Caki2 (cell line): ENCODE data around the gene USP28. TPM values are rescaled to one million over a fixed set of nuclear protein-coding genes. Genes with fewer than 3 reads are reported as not detected.

Experiments used
- DNase-seq: peaks from one replicate; pipeline ENCODE4 v3.0.0-alpha.2; 2015; ENCODE audit warnings: low read depth
- in situ Hi-C: cut with HindIII; loops from 2 replicates; pipeline ENCODE4 v1.10.0; 2016; ENCODE audit warnings: low sequenced_read_pairs, low pct_unique_long_range_greater_than_20kb, mixed read lengths
- total RNA-seq: library from RNA; depleted of rRNA; stranded (reverse); fragments of >200 nt; shearing (Covaris generic); gene quantifications from 2 replicates; pipeline ENCODE4 v1.2.3, GENCODE V29; 2014; ENCODE audit warnings: low replicate concordance

USP28 gene
- total RNA-seq, 1 experiment from 2014 or later = 16.8 TPM

DNA sequence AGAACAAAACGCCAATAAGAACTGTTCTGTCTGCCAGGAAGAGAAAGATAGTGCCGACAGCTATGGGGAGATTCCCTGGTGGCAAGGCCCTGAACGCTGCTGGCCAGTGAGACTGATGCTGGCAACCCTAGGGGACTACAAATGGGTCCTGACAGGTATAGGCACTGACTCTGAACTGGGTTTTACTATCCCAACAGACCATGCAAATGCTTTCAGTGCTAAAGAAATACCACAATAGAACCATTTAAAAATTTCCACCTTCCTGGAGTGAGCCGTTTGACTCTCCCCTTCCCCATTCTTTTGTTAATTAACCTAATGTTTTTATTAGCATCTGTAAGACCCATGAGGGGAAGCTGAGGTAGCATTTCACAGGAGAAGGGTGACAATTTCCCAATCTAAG, 25.7 kb downstream of the USP28 start:
- in situ Hi-C loops = no loop called here
- no peak for DNase-seq

GRCh38 chr11:113847580-113847979, 27.8 kb downstream of the USP28 start:
- in situ Hi-C loops = no loop called here

GRCh38 chr11:113847111-113847510, 28.3 kb downstream of the USP28 start:
- DNase-seq = no peak
- in situ Hi-C loops = no loop called here

More at GRCh38 chr11:113847580-113847979, 27.8 kb downstream of the USP28 start:
- no peak for DNase-seq

DNA sequence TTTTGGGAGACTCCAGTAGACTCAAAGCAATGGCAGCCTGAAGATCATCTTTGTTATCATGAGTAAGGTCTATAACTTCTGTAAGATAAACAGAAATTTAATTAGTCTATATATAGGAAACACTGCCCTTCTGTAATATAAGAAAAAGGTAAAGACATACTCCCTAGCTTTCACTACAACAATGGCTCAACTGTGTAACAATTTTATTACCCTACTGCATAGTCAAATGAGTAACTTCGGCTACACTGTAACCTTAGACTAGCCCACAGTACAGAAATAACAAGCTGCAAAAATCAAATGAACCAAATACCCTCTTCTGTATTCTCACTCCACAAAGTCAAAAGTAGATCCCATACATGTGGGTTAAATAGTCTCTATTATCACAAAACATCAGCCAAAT, 33.7 kb downstream of the USP28 start:
- no peak for DNase-seq
- in situ Hi-C loops = no loop called here

GRCh38 chr11:113840932-113841664, 34.3 kb downstream of the USP28 start:
- in situ Hi-C loops = no loop called here
- DNase-seq = no peak

DNA sequence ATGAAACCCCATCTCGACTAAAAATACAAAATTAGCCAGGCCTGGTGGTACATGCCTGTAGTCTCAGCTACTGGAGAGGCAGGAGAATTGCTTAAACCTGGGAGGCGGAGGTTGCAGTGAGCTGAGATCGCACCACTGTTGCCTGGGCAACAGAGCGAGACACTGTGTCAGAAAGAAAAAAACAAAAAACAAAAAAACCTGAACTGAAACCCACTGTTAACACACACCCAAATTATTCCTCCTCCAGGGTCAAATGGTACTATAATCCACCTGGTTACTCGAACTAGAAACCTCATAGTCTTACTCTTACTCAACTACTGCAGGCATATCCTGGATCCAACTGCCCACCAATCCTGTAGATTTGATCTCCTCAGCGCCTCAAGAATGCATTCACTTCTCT, 35.5 kb downstream of the USP28 start:
- in situ Hi-C loops = no loop called here
- DNase-seq = no peak

- DNase-seq = no peak
- in situ Hi-C loops = no loop called here
These were observed 37.4 kb downstream of the USP28 start for GRCh38 chr11:113838005-113838404.

DNA sequence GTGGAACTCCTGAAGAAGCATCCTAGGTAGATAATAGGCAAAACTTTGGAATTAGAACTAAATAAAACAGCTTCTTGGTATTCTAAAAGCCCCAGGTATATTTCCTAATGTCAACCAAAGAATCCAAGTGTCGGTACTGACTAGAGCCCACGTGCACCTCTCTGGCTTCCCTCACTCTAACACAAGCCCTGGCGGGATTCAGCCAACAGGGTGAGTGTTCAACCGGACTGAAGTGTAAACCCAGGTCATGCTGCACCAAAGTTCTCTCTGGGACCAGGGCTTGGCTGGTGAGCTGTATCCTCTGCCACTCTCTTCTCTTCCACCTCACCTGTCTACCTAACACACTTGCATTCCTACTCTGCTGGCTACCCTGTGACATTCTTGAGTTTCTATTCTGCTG, 40.1 kb downstream of the USP28 start:
- in situ Hi-C loops = no loop called here
- DNase-seq = no peak

DNA sequence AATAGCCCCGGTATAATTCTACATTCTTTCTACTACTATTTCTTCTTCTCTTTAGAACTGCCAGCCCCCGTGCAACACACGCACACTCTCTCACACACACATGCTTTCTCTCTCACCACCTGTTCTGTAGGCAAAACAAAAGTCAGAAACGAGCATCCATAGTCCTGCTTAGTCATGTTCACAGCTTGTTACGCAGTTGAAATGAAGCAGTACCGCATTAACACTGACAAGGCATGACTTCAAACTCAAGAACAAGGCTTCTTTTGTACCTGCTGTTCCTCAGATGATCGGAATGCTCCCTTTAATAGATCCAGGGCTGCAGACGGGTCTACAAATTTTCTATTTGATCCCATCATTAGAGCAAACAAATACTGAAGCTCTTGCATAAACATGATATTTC, 42.2 kb downstream of the USP28 start:
- in situ Hi-C loops = no loop called here
- no peak for DNase-seq

- in situ Hi-C loops = no loop called here
- DNase-seq = no peak
These were observed 44.1 kb downstream of the USP28 start for GRCh38 chr11:113831314-113831713.

GRCh38 chr11:113829751-113830150, 45.6 kb downstream of the USP28 start:
- in situ Hi-C loops = no loop called here
- DNase-seq = no peak

DNA sequence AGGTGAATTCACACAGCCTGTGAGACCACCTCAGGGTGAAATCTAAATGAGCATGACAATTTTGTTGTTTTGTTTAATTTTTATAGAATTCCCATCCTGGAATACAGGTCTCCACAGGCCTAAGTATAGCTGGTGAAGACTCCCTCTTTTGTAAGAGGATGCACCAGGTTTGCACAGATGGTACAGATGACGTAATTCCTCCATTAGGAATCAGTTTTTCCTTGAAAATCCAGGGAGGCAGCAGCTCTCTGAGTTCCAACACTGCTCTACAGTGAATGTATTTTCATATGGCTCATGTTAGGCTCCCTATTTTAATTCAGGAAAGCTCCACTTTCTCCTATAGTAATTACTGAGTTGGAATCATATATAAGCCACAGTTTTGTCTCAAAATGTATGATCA, 47.2 kb downstream of the USP28 start:
- in situ Hi-C loops = no loop called here
- DNase-seq = no peak

DNA sequence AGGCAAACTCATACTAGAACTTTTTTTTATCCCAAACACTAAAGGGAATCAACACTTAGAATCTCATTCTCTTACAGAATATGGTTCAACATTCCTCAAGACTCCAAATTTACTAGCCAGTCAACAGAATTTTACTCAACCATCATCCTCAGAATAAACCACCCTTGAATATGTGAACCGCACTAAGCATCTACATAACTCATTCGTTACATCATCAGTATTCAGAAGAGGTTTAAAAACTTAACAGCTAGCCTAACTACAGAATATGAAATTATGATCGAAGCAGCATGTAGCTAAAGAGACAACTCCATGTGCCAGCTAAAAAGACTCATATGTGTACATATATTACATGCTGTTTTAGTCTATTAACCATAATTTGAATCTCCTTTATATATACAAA, 47.9 kb downstream of the USP28 start:
- DNase-seq = no peak
- in situ Hi-C loops = no loop called here

DNA sequence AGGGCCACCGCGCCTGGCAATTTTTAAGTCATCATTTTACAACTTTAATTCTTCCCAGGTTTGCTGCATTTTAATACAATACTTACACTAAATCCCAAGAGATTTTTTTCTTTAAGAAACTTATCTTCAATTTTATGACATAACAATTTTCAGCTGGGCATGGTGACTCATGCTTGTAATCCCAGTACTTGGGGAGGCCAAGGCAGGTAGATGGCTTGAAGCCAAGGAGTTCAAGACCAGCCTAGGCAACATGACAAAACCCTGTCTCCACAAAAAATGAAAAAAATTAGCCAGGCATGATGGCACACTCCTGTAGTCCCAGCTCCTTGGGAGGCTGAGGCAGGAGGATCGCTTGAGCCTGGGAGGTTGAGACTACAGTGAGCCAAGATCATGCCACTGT, 56.9 kb downstream of the USP28 start:
- in situ Hi-C loops = no loop called here
- no peak for DNase-seq

DNA sequence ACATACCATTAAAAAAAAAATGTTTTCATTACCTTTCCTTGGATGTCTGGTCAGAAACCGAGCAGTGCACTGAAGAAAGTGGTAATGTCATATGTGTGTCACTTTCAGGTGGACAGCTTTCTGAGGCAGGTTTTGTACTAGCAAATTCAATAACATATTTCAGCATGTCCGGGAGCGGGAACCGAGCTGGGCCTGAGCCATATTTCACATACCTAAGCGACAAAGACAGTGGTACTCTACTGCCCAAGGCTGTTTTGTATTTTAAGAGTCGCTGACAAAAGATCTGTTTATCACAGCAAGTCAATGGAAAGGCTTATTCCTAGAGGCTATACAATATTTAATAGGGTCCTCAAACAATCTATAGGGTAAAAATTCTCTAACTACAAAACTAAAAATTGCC, 57.7 kb downstream of the USP28 start:
- DNase-seq = no peak
- in situ Hi-C loops = no loop called here

- in situ Hi-C loops = no loop called here
- DNase-seq = no peak
These were observed 58.2 kb downstream of the USP28 start for GRCh38 chr11:113817162-113817561.

DNA sequence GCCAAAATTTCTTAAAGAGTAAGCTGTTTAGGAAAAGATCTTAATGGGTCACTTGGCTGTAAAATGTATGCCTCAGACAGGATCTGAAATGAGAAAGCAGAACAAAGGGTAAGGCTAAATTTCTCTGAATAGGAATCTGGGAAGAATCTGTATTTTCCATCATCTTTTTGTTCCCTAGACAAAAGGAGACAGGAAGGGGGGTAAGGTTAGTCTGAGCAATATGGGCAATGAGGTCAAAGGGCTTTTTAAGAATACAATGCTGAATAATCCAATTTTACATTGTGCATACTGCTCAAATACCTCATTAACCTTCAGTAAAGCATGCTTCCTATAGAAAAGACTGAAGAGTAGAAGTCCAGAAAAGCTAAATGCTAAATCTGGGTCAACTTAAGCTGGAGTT, 61.2 kb downstream of the USP28 start:
- in situ Hi-C loops = no loop called here
- DNase-seq = no peak

DNA sequence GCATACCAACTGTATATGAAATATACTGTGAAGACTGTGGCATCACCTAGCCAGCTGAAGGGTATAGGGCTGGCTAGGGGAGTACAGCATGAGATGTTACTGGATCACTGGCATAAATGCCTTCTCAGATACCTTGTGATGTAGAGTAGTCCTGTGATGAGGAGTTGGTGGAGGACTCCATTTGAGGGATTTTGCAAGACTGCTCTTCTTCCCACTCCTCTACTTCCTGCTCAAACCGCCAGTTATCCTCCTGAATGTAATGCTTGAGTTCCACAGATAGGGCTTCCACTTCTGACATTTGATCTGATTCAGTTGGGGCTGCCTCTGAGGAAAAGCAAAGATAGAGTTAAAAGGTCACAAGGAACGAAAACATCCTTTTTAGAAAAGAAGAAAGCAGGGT, 66.4 kb downstream of the USP28 start:
- DNase-seq = no peak
- in situ Hi-C loops = no loop called here

GRCh38 chr11:113806406-113806805, 69.0 kb downstream of the USP28 start:
- in situ Hi-C loops = no loop called here
- DNase-seq = peak; percentile 3

DNA sequence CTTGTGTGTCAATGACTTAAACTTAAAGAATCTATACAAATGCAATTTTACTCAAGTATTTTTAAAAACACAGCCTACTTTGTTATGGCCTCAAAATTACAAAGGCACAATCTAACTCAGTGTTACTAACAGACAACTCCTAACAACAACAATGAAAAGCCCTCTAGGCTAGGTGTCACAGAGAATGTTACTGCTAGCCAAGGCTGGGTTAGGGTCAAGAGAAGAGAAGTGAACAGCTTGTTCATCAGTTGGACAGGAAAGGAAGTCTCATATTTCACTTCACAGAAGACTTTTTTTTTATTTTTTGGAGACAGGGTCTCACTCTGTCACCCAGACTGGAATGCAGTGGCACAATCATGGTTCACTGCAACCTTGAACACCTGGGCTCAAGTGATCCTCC, 69.7 kb downstream of the USP28 start:
- DNase-seq = no peak
- in situ Hi-C loops = no loop called here
